PFSK-1 (cell line): ENCODE data around the gene KLHL3.

Experiments used
- POLR2AphosphoS5 ChIP-seq: IDR thresholded peaks from 2 replicates; pipeline ENCODE4 v1.6.1; 2012; ENCODE audit warnings: low read depth, mild to moderate bottlenecking, control low read depth, low read length, moderate library complexity
- SIN3A ChIP-seq: IDR thresholded peaks from 2 replicates; pipeline ENCODE4 v1.6.1; 2012; ENCODE audit warnings: mild to moderate bottlenecking, low read length, moderate library complexity, borderline replicate concordance; ENCODE audit not compliant: insufficient read depth
- TAF1 ChIP-seq: IDR thresholded peaks from 2 replicates; pipeline ENCODE4 v1.6.1; 2012; ENCODE audit warnings: low read length, control low read depth, borderline replicate concordance; ENCODE audit not compliant: insufficient read depth

DNA sequence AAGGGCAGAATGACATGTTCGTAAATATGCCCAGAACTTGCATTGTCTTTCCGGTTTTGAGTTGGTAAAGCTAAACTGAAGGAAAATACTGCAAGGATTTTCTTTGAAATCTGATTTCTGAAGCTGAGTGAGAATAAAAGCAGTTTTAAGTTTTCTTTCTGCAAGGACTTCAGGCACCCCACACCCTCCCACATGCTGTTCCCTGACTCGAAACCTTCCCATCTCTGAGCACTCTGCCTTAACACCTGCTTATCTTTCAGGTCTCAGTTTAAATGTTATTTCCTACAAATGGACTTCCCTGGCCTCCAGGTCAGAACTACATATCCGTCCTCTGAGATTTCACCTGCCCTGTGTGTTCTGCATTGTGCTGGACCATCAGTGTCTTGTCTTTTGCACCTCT, 93.8 kb downstream of the KLHL3 start:
- TF ChIP-seq TAF1 (no peak), POLR2AphosphoS5 (no peak), SIN3A (no peak)
